Nephron progenitor cell (in vitro differentiated cells): ENCODE data around the gene SPATA22.
"Not testable (repeated sequence)": the region's sequence is repeated elsewhere in the genome, so short reads cannot be mapped to it uniquely, and the experiment has no call there.

Source experiments
- DNase-seq: peaks from one replicate; pipeline ENCODE4 v3.0.0; 2021
- H3K27ac Mint-ChIP-seq: 2 replicates; pipeline ENCODE4 v1.8.0; 2021; ENCODE audit warnings: mild to moderate bottlenecking, moderate library complexity, mixed read lengths
- H3K27me3 Mint-ChIP-seq: 2 replicates; pipeline ENCODE4 v1.8.0; 2021; ENCODE audit warnings: mild to moderate bottlenecking, low read depth, mixed read lengths; ENCODE audit not compliant: poor library complexity
- H3K36me3 Mint-ChIP-seq: 2 replicates; pipeline ENCODE4 v1.8.0; 2021; ENCODE audit warnings: low read depth, mixed read lengths
- H3K4me1 Mint-ChIP-seq: 2 replicates; pipeline ENCODE4 v1.8.0; 2021; ENCODE audit warnings: mixed read lengths
- H3K4me3 Mint-ChIP-seq: 2 replicates; pipeline ENCODE4 v1.8.0; 2021; ENCODE audit warnings: mild to moderate bottlenecking, moderate library complexity, mixed read lengths
- H3K9me3 Mint-ChIP-seq: 2 replicates; pipeline ENCODE4 v1.8.0; 2021; ENCODE audit warnings: mild to moderate bottlenecking, moderate library complexity, mixed read lengths
- TF ChIP-seq, protein P1 (sequence below): fragments of 200-600 bp; sonication (generic); IDR thresholded peaks from 2 replicates; pipeline ENCODE4 v1.5.0; 2021; ENCODE audit warnings: antibody characterized with exemption

The SPATA22 gene

DNA sequence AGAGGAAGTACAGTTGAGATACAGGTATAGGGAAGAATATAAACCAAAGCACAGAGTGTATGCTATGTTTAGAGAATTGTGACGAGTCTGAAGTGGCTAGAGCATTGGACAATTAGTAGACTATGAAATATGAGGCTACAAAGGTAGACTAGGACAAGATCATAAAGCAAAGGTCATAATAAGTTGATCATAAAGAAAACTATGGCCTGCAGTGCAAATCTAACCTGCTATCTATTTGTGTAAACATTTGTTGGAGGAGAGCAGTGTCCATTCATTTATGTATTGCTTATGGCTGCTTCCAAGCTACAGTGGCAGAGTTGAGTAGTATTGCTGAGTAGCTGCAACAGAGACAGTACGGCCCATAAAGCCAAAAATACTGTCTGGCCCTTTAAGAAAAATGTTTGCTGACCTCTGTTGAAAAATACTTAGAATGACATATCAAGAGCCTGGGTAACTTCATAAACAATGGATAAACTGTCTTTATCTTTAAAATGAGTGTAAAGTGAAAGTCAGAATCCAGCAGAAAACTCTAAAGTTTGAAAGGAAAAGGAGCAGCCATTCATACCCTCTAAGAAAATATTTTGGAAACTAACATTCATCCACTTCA, 23.5 kb downstream of the SPATA22 start:
- H3K36me3 Mint-ChIP-seq: no peaks in the 10 kb centered on the region
- H3K27ac Mint-ChIP-seq: no peak overlapping the region
- DNase-seq: no peak
- no peaks in the 10 kb centered on the region for H3K4me1 Mint-ChIP-seq
- peaks cover 7% of the 10 kb centered on the region for H3K27me3 Mint-ChIP-seq
- TF ChIP-seq, protein P1, sequence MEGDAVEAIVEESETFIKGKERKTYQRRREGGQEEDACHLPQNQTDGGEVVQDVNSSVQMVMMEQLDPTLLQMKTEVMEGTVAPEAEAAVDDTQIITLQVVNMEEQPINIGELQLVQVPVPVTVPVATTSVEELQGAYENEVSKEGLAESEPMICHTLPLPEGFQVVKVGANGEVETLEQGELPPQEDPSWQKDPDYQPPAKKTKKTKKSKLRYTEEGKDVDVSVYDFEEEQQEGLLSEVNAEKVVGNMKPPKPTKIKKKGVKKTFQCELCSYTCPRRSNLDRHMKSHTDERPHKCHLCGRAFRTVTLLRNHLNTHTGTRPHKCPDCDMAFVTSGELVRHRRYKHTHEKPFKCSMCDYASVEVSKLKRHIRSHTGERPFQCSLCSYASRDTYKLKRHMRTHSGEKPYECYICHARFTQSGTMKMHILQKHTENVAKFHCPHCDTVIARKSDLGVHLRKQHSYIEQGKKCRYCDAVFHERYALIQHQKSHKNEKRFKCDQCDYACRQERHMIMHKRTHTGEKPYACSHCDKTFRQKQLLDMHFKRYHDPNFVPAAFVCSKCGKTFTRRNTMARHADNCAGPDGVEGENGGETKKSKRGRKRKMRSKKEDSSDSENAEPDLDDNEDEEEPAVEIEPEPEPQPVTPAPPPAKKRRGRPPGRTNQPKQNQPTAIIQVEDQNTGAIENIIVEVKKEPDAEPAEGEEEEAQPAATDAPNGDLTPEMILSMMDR: no peak
- no peaks in the 10 kb centered on the region for H3K9me3 Mint-ChIP-seq
- H3K4me3 Mint-ChIP-seq: no peak overlapping the region

GRCh38 chr17:3447625-3448024, 24.0 kb downstream of the SPATA22 start:
- Mint-ChIP-seq H3K36me3 (no peaks in the 10 kb centered on the region), H3K4me1 (no peaks in the 10 kb centered on the region), H3K27ac (no peak overlapping the region), H3K27me3 (peaks cover 9% of the 10 kb centered on the region), H3K9me3 (no peaks in the 10 kb centered on the region), H3K4me3 (no peak overlapping the region)
- TF ChIP-seq, protein P1: no peak
- no peak for DNase-seq

DNA sequence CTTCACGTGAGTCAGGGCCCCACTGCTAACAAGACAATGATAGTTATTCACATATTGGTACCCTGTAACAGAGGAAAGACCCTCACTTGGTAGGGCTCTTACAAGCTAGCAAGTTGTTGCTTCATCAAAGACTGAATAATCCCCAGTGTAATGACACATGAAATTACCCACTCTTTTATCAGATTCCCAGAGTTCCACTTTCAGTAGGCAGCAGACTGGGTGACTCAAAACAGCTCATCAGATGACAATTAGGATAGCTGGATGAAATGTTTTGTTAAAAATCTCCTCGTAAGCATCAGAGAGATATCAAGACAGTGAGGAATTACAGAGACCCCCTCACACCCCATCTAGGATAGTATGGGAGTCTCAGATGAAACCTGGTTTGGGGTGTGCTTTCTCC, 31.2 kb downstream of the SPATA22 start:
- Mint-ChIP-seq H3K36me3 (no peaks in the 10 kb centered on the region), H3K9me3 (peaks cover 3% of the 10 kb centered on the region), H3K4me3 (no peak overlapping the region), H3K4me1 (no peaks in the 10 kb centered on the region), H3K27me3 (peaks cover 19% of the 10 kb centered on the region), H3K27ac (no peak overlapping the region)
- no peak for DNase-seq
- TF ChIP-seq, protein P1: no peak

DNA sequence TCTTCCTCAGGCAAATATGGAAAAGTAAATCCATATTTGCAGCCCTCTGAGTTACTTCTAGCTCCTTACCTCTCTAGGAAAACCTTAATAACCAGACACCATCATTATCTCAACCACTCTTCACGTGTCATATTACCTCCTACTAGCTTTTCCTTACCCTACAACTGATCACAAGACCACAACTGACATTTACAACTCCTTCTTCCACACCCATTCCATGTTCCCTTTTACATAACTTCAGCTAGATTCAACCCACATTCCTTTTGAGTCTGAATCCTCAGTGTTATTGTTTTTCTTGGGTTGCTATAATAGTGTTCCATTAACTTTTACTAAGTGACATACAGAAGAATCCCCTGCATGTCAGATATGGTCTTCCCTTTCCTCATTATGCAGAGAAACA, 33.3 kb downstream of the SPATA22 start:
- Mint-ChIP-seq H3K27me3 (peaks cover 21% of the 10 kb centered on the region), H3K36me3 (no peaks in the 10 kb centered on the region), H3K4me1 (no peaks in the 10 kb centered on the region), H3K4me3 (no peak overlapping the region), H3K27ac (no peak overlapping the region), H3K9me3 (peaks cover 3% of the 10 kb centered on the region)
- DNase-seq: no peak
- TF ChIP-seq, protein P1: no peak

DNA sequence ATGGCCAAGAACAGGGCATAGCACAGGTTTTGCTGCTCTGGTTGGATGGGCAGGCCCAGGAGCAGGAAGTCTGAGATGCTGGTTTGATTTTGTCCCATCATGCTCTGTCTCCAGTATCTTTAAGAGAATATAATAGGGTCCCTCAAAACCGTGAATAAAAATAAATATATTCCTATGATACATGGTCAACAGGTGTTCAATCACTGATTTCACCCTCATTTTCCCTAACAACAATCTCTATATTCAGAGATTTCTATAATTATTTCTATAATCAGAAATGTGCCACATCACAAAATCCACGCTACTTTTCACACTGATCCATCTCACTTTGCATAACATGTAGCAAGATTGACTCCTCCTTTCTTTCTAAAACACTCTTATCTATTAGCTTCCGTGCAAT, 37.9 kb downstream of the SPATA22 start, which contains the start of gene OR1E2:
Gene OR1E2, minus strand, starts transcription at position 101 of the 400 bp plus-strand sequence. Its CDS starts 0 bp downstream, at position 101.
- H3K4me3 Mint-ChIP-seq: no peak within 1 kb of the TSS
- H3K9me3 Mint-ChIP-seq: peaks cover 26% of the 10 kb centered on the region
- no peak for DNase-seq
- peaks cover 10% of the 10 kb centered on the region for H3K27me3 Mint-ChIP-seq
- no peaks in the 10 kb centered on the region for H3K36me3 Mint-ChIP-seq
- no peaks in the 10 kb centered on the region for H3K4me1 Mint-ChIP-seq
- TF ChIP-seq, protein P1: no peak
- no peak within 1 kb of the TSS for H3K27ac Mint-ChIP-seq

DNA sequence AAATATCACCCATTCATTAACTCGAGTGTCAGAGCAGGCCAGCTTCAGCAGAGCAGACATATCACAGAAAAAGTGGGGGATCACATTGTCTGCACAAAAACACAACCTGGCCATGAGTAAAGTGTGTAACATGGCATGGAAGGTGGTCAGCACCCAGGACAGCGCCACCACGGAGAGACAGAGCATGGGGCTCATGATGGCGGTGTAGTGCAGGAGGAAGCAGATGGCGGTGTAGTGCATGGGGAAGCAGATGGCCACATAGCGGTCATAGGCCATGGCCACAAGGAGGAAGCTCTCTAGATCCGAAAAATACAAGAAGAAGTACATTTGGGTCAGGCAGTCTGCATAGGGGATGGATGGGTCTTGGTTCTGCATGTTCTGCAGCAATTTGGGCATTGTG, 38.4 kb downstream of the SPATA22 start:
- DNase-seq: peak; percentile 58
- peaks cover 14% of the 10 kb centered on the region for H3K27me3 Mint-ChIP-seq
- H3K9me3 Mint-ChIP-seq: peaks cover 32% of the 10 kb centered on the region
- H3K4me1 Mint-ChIP-seq, H3K36me3 Mint-ChIP-seq, H3K4me3 Mint-ChIP-seq, H3K27ac Mint-ChIP-seq: not testable (repeated sequence)
